ENCODE data around the gene NEK11. TPM values are rescaled to one million over a fixed set of nuclear protein-coding genes. Genes with fewer than 3 reads are reported as not detected.

The NEK11 gene
- total RNA-seq, 2 experiments from 2014 or later = 1.6 to 4.2 TPM

- no peaks in the 10 kb centered on the region for H3K36me3 ChIP-seq (ENCODE audit: insufficient read depth, low read length)
- H3K4me1 Mint-ChIP-seq (ENCODE audit: low read depth) = no peaks in the 10 kb centered on the region
- ChIA-PET CTCF (no interaction called here), POLR2A (no interaction called here)
- no peak for TF ChIP-seq CTCF (IDR thresholded peaks at IDR 0.05)
- no peak overlapping the region for H3K4me3 Mint-ChIP-seq
- H3K27ac Mint-ChIP-seq = no peak overlapping the region
- no peaks in the 10 kb centered on the region for H3K27me3 ChIP-seq (ENCODE audit: control insufficient read depth in 1 of 2, insufficient read depth in 2 of 2, low read length in 2 of 2)
- H3K27me3 Mint-ChIP-seq = no peaks in the 10 kb centered on the region
- no peak for DNase-seq
- no peaks in the 10 kb centered on the region for H3K36me3 Mint-ChIP-seq (ENCODE audit: low read depth)
- H3K9me3 ChIP-seq (ENCODE audit: control insufficient read depth in 1 of 2, insufficient read depth in 1 of 2, low read length in 2 of 2) = no peaks in the 10 kb centered on the region
- intact Hi-C loops (cut with DNase I, micrococcal nuclease) = no loop called here
- H3K4me1 ChIP-seq (ENCODE audit: insufficient read depth, low read length) = no peaks in the 10 kb centered on the region
- ATAC-seq (ENCODE audit: poor library complexity) = no peak
- H3K27ac ChIP-seq (ENCODE audit: low read depth in 1 of 2, low read length in 2 of 2) = no peak overlapping the region
- H3K4me3 ChIP-seq (ENCODE audit: low read length) = no peak overlapping the region
- no peaks in the 10 kb centered on the region for H3K9me3 Mint-ChIP-seq
Measured at GRCh38 chr3:131349454-131349853, 322.8 kb downstream of the NEK11 start.

- ATAC-seq (ENCODE audit: poor library complexity) (no peak), DNase-seq (no peak)
- no peaks in the 10 kb centered on the region for H3K9me3 ChIP-seq (ENCODE audit: control insufficient read depth in 1 of 2, insufficient read depth in 1 of 2, low read length in 2 of 2)
- Mint-ChIP-seq H3K9me3 (no peaks in the 10 kb centered on the region), H3K27me3 (no peaks in the 10 kb centered on the region), H3K4me1 (ENCODE audit: low read depth) (no peaks in the 10 kb centered on the region), H3K27ac (no peak overlapping the region), H3K4me3 (no peak overlapping the region), H3K36me3 (ENCODE audit: low read depth) (no peaks in the 10 kb centered on the region)
- H3K27me3 ChIP-seq (ENCODE audit: control insufficient read depth in 1 of 2, insufficient read depth in 2 of 2, low read length in 2 of 2) = no peaks in the 10 kb centered on the region
- intact Hi-C loops (cut with DNase I, micrococcal nuclease) = no loop called here
- H3K4me1 ChIP-seq (ENCODE audit: insufficient read depth, low read length) = no peaks in the 10 kb centered on the region
- no peak overlapping the region for H3K4me3 ChIP-seq (ENCODE audit: low read length)
- H3K27ac ChIP-seq (ENCODE audit: low read depth in 1 of 2, low read length in 2 of 2) = no peak overlapping the region
- H3K36me3 ChIP-seq (ENCODE audit: insufficient read depth, low read length) = no peaks in the 10 kb centered on the region
- no peak for TF ChIP-seq CTCF (IDR thresholded peaks at IDR 0.05)
- ChIA-PET CTCF (no interaction called here), POLR2A (no interaction called here)
Measured at GRCh38 chr3:131349946-131350347, 323.3 kb downstream of the NEK11 start.

GRCh38 chr3:131350506-131350905, 323.8 kb downstream of the NEK11 start:
- POLR2A ChIA-PET = no interaction called here
- no peak overlapping the region for H3K4me3 Mint-ChIP-seq

More at GRCh38 chr3:131350506-131350905, 323.8 kb downstream of the NEK11 start:
- H3K4me1 ChIP-seq (ENCODE audit: insufficient read depth, low read length) = no peaks in the 10 kb centered on the region
- no peak overlapping the region for H3K27ac ChIP-seq (ENCODE audit: low read depth in 1 of 2, low read length in 2 of 2)
- no peaks in the 10 kb centered on the region for H3K36me3 ChIP-seq (ENCODE audit: insufficient read depth, low read length)
- H3K4me3 ChIP-seq (ENCODE audit: low read length) = no peak overlapping the region
- Mint-ChIP-seq H3K27me3 (no peaks in the 10 kb centered on the region), H3K4me1 (ENCODE audit: low read depth) (no peaks in the 10 kb centered on the region), H3K27ac (no peak overlapping the region), H3K36me3 (ENCODE audit: low read depth) (no peaks in the 10 kb centered on the region), H3K9me3 (no peaks in the 10 kb centered on the region)
- intact Hi-C loops (cut with DNase I, micrococcal nuclease) = no loop called here
- ATAC-seq (ENCODE audit: poor library complexity) (no peak), DNase-seq (no peak)
- CTCF ChIA-PET = no interaction called here
- no peaks in the 10 kb centered on the region for H3K27me3 ChIP-seq (ENCODE audit: control insufficient read depth in 1 of 2, insufficient read depth in 2 of 2, low read length in 2 of 2)
- no peaks in the 10 kb centered on the region for H3K9me3 ChIP-seq (ENCODE audit: control insufficient read depth in 1 of 2, insufficient read depth in 1 of 2, low read length in 2 of 2)
- no peak for TF ChIP-seq CTCF (IDR thresholded peaks at IDR 0.05)

Measured in CD4-positive, alpha-beta T cell (primary cell).